Right lung (tissue), 5 donors: Measurements from ENCODE around the gene PHF5A. TPM values are rescaled to one million over a fixed set of nuclear protein-coding genes. Genes with fewer than 3 reads are reported as not detected.
A peak's percentile ranks its signal among the peaks of the same experiment; 100 is the strongest.
"Not testable (repeated sequence)": the region's sequence is repeated elsewhere in the genome, so short reads cannot be mapped to it uniquely, and the experiment has no call there.

ENCODE experiments used
- DNase-seq, 2 donors: peaks; one replicate each; pipeline ENCODE4 v3.0.0-alpha.2; 2013
- polyA plus RNA-seq, 5 donors: library from polyadenylated mRNA; unstranded; fragments of 120-200 nt; gene quantifications; one replicate each; pipeline versions ENCODE4 v1.2.1 to v1.2.3, GENCODE V29; 2013; ENCODE audit warnings: inconsistent platforms in 1 of 5, low replicate concordance in 1 of 5; ENCODE audit not compliant: insufficient read length in 5 of 5, insufficient read depth in 1 of 5

Gene PHF5A
- polyA plus RNA-seq, 5 donors: 43.6 to 56.5 (median 54.6) TPM

DNA sequence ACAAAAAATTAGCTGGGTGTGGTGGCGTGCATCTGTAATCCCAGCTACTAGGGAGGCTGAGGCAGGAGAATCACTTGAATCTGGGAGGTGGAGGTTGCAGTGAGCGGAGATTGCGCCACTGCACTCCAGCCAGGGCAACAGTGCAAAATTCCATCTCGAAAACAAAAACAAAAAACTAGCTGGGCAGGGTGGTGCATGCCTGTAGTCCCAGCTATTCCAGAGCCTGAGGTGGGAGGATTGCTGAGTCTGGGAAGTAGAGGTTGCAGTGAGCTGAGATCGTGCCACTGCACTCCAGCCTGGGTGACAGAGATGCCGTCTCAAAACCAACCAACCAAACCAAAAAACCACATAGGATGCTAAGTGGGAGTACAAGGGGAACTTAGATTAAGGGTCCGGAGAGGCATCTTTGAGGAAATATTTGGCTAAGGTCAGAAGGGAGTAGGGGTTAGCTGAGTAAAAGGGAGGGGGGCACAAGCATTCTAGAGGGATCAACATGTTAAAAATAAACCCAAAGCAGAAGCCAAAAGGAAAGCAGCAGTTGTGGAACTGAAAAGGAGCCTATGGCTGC, 10.2 kb downstream of the PHF5A start:
- no peak for DNase-seq

DNA sequence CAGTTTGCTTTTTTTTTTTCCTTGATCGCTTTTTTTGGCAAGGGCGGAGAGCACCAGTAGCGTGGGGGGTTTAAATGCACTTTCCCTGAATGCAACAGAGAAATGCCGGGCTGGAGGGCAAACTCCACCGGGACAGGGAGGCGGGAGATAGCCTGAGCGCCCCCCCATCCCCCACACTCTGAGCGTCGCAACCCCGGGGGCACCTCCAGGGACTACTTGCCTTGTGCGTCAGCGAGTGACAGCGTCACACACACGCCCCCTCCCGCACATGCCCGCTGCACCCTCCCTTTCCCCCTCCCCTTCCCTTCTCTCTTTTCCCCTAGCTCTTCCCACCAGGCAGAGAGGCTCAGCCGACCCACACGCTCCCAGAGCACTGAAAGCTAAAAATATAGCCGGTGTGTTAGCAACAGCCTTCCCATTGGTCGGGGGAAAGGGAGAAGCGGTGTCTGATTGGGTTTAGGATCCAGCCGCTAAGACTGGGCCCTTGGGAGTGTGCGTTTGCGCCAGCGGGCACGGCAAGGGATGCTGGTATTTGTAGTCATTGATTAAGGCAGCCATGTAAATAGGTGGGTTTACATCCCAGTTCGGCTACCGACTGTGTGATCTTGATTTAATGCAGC, 20.2 kb downstream of the PHF5A start:
- peak; percentile 99 for DNase-seq

GRCh38 chr22:41447435-41448188, 20.9 kb downstream of the PHF5A start:
- peak; percentile 71 to 78 for DNase-seq

- peak; percentile 95 to 96 for DNase-seq
Measured at GRCh38 chr22:41446639-41447434, 21.7 kb downstream of the PHF5A start, which contains the start of gene TOB2. TSS of gene TOB2 (minus strand) at chr22:41446801. CDS start at chr22:41437345, 9,456 bp downstream.

DNA sequence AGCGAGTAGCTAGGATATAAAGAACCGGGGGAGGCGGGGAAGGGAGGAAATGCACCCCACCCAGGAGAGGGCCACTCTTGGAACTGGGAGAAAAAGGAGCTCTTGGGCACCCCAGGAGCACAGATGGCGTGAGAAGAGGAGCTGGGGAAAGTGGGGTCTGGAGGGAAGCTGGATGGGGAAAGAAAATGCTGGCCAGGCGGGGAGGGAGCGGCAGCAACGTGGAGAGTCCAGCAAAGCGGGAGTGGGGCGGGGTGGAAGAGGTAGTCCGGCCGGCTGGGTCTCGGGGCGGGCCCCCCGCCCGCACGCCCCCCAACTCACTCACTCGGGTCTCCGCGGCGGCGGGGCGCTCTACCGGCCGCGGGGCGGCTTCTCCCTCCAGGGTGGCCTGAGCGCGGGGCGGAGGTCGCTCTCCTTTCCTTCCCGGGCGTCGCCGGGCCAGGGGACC, 22.4 kb downstream of the PHF5A start:
- DNase-seq: peak in 1 of 2 donors; percentile 5

- peak; percentile 14 to 17 for DNase-seq
Measured at GRCh38 chr22:41445129-41446056, 23.1 kb downstream of the PHF5A start.

DNA sequence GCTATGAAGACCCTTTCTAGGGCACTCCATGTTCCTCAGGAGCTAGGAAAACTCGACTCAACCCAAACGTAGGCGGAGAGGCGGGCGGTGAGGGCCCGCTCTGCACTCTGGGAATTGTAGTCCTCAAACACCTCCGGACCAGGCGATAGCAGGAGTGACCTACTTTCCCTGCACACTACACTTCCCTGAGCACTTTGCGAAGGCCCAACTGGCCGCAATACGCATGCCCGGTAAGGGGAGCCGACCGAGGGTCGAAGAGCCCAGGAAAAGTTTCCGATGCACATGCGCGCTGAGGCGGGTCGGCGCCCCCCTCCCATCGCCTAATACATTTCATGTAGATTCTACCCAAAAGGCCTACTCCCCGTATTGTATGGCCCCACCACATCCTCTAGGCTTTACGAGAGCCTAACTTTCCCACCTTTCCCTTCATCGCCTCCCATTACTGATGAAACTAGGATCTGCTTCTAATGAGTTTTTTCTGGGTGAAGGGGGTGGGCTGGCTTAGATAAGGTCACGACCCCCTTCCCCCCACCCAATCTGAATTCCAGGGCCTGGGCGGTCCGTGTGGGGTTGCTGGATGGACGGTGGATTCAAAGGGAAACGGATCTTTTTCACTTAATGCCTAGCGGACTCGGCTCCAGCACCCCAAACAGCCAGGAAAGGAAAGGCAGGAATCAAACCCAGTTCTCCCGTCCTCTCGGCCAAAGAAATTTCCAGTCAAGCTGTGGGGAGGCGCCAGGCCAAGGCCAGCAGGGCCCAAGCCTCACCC, 23.9 kb downstream of the PHF5A start:
- DNase-seq: peak; percentile 97 to 98

GRCh38 chr22:41442240-41442792, 26.2 kb downstream of the PHF5A start:
- no peak for DNase-seq

DNA sequence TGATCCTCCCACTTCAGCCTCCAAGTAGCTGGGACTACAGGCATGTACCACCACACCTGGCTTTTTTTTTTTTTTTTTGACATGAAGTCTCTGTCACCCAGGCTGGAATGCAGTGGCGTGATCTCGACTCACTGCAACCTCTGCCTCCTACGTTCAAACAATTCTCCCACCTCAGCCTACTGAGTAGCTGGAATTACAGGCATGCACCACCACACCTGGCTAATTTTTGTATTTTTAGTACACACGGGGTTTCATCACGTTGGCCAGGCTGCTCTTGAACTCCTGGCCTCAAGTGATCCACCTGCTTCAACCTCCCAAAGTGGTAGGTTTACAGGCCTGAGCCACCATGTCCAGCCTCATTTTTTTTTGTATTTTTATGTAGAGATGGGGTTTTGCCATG, 28.0 kb downstream of the PHF5A start:
- DNase-seq: not testable (repeated sequence)

GRCh38 chr22:41437198-41437597, 31.3 kb downstream of the PHF5A start:
- DNase-seq: no peak

- no peak for DNase-seq
Measured at GRCh38 chr22:41436322-41437113, 32.0 kb downstream of the PHF5A start.

GRCh38 chr22:41435560-41435959, 32.9 kb downstream of the PHF5A start:
- no peak for DNase-seq

- DNase-seq: not testable (repeated sequence)
Measured at GRCh38 chr22:41434361-41435003, 34.0 kb downstream of the PHF5A start.

- not testable (repeated sequence) for DNase-seq
Measured at GRCh38 chr22:41433480-41433879, 35.0 kb downstream of the PHF5A start.

- no peak for DNase-seq
Measured at GRCh38 chr22:41431656-41432055, 36.8 kb downstream of the PHF5A start.

- no peak for DNase-seq
Measured at GRCh38 chr22:41429951-41430332, 38.5 kb downstream of the PHF5A start.

DNA sequence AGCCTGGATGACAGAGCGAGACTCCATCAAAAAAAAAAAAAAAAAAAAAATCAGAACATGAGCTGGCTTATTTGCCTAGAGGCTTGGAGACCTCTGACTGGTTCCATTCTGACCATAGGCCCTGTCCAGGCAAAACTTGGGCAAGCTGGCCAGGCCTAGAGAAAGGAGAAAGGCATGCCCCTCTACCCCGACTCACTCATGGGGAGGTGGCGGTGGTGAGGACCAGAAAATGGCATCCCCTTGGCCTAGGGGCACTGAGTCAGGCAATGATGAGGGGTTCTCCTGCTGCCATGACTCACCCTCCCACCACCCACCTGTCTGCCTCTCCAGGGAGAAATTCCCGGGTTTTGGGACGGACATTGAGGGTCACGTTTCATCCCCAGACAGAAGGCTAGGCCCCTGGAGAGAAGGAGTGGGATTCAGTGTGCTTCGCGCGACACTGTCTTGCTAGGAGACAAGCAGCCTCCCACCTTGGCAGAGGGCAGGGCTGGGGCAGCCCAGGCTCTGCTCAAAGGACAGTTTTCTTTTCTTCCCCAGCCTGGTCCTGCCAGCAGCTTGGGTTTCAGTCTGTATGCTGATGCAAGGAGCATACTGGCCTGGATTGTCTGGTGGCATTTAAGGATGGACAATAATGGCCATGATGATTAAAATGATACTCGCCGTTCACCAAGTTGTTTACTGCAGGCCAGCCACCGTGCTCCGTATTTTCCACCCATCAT, 39.1 kb downstream of the PHF5A start:
- DNase-seq: no peak
